ENCODE data around the gene MYH6.

DNA sequence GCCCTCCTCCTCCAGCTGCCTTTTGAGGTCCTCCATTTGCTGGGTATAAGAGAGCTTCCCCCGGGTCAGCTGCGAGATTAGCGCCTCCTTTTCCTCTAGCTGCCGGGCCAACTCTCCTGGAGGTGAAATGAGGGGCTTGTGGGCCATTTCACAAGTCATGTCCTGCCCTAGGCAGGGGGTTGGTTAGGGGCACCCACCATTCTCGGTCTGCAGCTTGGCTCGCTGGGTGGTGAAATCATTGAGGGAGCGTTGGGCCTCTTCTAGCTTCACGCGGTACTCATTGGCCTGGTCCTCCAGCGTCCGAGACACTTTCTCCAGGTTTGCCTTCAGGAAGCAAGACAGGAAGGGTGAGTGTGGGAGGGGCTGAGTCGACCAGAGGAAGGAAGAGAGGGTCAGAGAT is 18.7 kb downstream of the MYH6 start:
- TF ChIP-seq POLR2AphosphoS5 (IDR thresholded peaks at IDR 0.05; ENCODE audit: insufficient read depth in 1 of 2, low read depth in 1 of 2) (no peak), POLR2A (IDR thresholded peaks at IDR 0.05) (no peak)
- TF ChIP-seq, protein P1, sequence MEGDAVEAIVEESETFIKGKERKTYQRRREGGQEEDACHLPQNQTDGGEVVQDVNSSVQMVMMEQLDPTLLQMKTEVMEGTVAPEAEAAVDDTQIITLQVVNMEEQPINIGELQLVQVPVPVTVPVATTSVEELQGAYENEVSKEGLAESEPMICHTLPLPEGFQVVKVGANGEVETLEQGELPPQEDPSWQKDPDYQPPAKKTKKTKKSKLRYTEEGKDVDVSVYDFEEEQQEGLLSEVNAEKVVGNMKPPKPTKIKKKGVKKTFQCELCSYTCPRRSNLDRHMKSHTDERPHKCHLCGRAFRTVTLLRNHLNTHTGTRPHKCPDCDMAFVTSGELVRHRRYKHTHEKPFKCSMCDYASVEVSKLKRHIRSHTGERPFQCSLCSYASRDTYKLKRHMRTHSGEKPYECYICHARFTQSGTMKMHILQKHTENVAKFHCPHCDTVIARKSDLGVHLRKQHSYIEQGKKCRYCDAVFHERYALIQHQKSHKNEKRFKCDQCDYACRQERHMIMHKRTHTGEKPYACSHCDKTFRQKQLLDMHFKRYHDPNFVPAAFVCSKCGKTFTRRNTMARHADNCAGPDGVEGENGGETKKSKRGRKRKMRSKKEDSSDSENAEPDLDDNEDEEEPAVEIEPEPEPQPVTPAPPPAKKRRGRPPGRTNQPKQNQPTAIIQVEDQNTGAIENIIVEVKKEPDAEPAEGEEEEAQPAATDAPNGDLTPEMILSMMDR (IDR thresholded peaks at IDR 0.05), result no peak
